HFFc6 (cell line): ENCODE data around the gene TAS2R4. TPM values are rescaled to one million over a fixed set of nuclear protein-coding genes. Genes with fewer than 3 reads are reported as not detected.
A peak's percentile ranks its signal among the peaks of the same experiment; 100 is the strongest.
"Not testable (repeated sequence)": the region's sequence is repeated elsewhere in the genome, so short reads cannot be mapped to it uniquely, and the experiment has no call there.

Source experiments
- DNase-seq: peaks from one replicate; pipeline ENCODE4 v3.0.0-alpha.2; 2018
- H3K27ac Mint-ChIP-seq: 2 replicates; pipeline ENCODE4 v1.8.0; 2020; ENCODE audit warnings: mild to moderate bottlenecking, mixed read lengths
- H3K27me3 Mint-ChIP-seq: 2 replicates; pipeline ENCODE4 v1.8.0; 2021; ENCODE audit warnings: mild to moderate bottlenecking, moderate library complexity, mixed read lengths; ENCODE audit not compliant: insufficient read depth
- H3K36me3 Mint-ChIP-seq: 2 replicates; pipeline ENCODE4 v1.8.0; 2021; ENCODE audit warnings: low read depth, mixed read lengths
- H3K4me1 Mint-ChIP-seq: 2 replicates; pipeline ENCODE4 v1.8.0; 2020; ENCODE audit warnings: low read depth, mixed read lengths
- H3K4me3 Mint-ChIP-seq: 2 replicates; pipeline ENCODE4 v1.8.0; 2020; ENCODE audit warnings: mild to moderate bottlenecking, moderate library complexity, mixed read lengths
- H3K9me3 Mint-ChIP-seq: 2 replicates; pipeline ENCODE4 v1.8.0; 2020; ENCODE audit warnings: mild to moderate bottlenecking, mixed read lengths
- total RNA-seq, 6 experiments: library from RNA; stranded (reverse); fragmentation: NEBNext Ultra II Directional; extraction: Animal tissue kit (Norgen Biotek cat#: 25700); gene quantifications; 2 replicates in 1 of 6; 3 replicates in 5 of 6; pipeline ENCODE4 v1.2.3, GENCODE V29; 2021
- TF ChIP-seq, protein P1 (sequence below): fragments of 200-600 bp; sonication (generic); IDR thresholded peaks from 2 replicates; pipeline ENCODE4 v1.5.0; 2021; ENCODE audit warnings: antibody characterized with exemption, mild to moderate bottlenecking

TAS2R4 gene
- total RNA-seq, 6 experiments from 2014 or later, result 0.07 to 0.12 (median 0.07) TPM; not detected in 3

DNA sequence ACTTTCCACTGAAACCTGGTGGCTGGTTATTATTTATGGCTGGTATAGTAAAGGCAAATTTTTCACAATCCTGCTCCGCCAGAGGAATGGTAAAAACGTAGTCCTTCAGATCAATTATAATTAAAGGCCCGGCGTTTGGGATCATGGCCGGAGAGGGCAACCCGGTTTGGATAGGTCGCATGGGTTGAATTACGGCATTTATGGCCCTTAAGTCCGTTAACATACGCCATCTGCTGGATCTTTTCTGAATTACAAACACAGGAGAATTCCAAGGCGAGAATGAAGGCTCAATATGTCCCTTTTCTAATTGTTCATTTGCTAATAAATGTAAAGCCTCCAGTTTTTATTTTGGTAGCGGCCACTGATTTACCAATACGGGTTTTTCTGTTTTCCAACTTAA is 23.8 kb upstream of the TAS2R4 start:
- Mint-ChIP-seq H3K9me3 (peaks cover 37% of the 10 kb centered on the region), H3K4me1 (no peaks in the 10 kb centered on the region), H3K36me3 (peaks cover 67% of the 10 kb centered on the region), H3K27me3 (no peaks in the 10 kb centered on the region), H3K4me3 (no peak overlapping the region), H3K27ac (no peak overlapping the region)
- TF ChIP-seq, protein P1, sequence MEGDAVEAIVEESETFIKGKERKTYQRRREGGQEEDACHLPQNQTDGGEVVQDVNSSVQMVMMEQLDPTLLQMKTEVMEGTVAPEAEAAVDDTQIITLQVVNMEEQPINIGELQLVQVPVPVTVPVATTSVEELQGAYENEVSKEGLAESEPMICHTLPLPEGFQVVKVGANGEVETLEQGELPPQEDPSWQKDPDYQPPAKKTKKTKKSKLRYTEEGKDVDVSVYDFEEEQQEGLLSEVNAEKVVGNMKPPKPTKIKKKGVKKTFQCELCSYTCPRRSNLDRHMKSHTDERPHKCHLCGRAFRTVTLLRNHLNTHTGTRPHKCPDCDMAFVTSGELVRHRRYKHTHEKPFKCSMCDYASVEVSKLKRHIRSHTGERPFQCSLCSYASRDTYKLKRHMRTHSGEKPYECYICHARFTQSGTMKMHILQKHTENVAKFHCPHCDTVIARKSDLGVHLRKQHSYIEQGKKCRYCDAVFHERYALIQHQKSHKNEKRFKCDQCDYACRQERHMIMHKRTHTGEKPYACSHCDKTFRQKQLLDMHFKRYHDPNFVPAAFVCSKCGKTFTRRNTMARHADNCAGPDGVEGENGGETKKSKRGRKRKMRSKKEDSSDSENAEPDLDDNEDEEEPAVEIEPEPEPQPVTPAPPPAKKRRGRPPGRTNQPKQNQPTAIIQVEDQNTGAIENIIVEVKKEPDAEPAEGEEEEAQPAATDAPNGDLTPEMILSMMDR, result peak; percentile 73
- no peak for DNase-seq

DNA sequence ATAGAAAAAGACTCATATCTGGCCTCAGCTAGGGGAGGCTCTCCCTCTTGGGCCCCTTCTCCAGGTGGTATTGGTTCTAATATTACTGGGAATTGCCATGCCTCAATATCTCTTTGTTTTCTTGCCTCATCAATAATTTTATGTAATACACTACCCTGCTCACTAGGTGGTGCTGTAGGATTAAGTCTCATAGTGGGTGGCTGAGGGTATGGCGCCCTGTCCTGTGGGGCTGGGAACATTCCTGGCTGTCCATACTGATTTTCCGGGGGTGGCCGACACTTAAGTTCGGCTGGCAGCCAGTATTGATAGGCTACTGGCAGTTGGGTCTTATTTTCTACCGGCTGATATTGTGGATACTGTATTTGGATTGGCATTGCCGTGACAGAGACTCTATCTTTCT is 21.5 kb upstream of the TAS2R4 start:
- Mint-ChIP-seq H3K9me3 (peaks cover 35% of the 10 kb centered on the region), H3K4me3 (no peak overlapping the region), H3K27me3 (no peaks in the 10 kb centered on the region), H3K27ac (no peak overlapping the region), H3K36me3 (peaks cover 59% of the 10 kb centered on the region), H3K4me1 (no peaks in the 10 kb centered on the region)
- peak; percentile 30 for DNase-seq
- TF ChIP-seq, protein P1, result peak; percentile 76

DNA sequence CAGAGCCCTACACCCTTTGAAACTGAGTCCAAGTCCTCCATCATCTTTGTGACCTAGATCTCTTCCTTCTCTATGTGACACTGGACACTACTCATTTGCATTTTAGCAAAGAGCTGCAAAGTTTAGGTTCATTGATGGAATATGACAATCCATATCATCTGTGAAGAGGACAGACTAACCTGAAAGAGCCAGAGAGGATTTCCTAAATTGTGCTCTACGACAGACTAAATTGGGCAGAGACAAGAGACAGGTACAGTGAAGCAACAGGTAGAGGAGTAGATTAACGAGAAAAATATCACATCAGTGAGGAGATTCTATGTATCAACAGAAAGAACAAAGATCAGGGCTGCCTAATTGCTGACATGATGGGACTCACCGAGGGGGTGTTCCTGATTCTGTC is 12.7 kb upstream of the TAS2R4 start, which contains the start of gene TAS2R3:
TSS of gene TAS2R3 (plus strand) at position 301 of the 400 bp plus-strand sequence. CDS start at position 363, 62 bp downstream.
- DNase-seq, result no peak
- no peaks in the 10 kb centered on the region for H3K9me3 Mint-ChIP-seq
- H3K4me1 Mint-ChIP-seq, result no peaks in the 10 kb centered on the region
- TF ChIP-seq, protein P1, result no peak
- H3K27ac Mint-ChIP-seq, result no peak within 1 kb of the TSS
- H3K4me3 Mint-ChIP-seq, result no peak within 1 kb of the TSS
- H3K36me3 Mint-ChIP-seq, result peaks cover 16% of the 10 kb centered on the region; the same call in 1 of the 2 replicates
- H3K27me3 Mint-ChIP-seq, result no peaks in the 10 kb centered on the region

DNA sequence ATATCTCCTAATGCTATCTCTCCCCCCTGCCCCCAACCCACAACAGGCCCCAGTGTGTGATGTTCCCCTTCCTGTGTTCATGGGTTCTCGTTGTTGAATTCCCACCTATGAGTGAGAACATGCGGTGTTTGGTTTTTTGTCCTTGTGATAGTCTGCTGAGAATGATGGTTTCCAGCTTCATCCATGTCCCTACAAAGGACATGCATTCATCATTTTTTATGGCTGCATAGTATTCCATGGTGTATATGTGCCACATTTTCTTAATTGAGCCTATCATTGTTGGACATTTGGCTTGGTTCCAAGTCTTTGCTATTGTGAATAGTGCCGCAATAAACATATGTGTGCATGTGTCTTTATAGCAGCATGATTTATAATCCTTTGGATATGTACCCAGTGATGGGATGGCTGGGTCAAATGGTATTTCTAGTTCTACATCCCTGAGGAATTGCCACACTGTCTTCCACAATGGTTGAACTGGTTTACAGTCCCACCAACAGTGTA is 6.3 kb upstream of the TAS2R4 start:
- not testable (repeated sequence) for H3K4me1 Mint-ChIP-seq, DNase-seq, H3K27ac Mint-ChIP-seq, H3K4me3 Mint-ChIP-seq, H3K9me3 Mint-ChIP-seq, H3K27me3 Mint-ChIP-seq, H3K36me3 Mint-ChIP-seq

DNA sequence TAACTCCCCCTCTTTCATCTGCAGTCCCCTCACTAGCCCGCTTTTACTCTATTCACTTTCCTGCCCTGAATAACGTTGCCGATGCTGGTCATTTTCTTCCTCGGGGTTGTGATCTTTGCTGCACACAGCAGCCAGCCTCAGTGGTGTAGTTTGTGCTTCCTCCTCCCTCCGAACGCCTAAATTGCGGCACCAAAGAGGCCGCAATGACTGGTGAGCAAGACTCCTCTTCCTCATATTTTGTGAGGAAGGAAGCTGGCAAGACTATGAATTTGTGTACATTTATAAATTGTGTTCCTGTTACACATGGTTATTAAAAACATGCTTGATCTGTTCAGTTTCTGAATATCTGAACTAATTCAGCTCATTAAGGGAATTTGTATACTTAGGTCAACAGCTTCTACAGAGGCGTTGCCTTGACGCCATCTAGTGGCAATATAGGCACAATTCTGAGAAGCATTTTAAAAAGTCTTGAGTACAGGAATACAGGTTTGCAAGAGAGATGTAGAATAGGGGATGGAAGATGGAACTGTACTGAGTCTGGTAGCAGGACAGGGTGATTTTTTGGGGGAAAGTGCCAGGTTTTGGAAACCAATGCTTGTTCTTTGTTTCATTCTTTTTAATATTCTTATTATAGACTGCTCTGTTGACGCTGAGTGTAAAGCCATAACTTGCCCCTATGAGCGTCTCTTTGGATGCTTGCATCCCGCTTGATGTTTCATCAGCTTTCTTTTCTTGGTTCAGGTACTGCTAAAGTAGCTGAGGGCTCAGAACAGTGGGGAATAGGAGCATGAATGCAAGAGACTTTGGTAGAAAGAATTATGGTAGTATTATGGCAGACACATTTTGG is 9.5 kb downstream of the TAS2R4 start:
- no peaks in the 10 kb centered on the region for H3K9me3 Mint-ChIP-seq
- H3K36me3 Mint-ChIP-seq, result no peaks in the 10 kb centered on the region
- no peak overlapping the region for H3K4me3 Mint-ChIP-seq
- no peaks in the 10 kb centered on the region for H3K4me1 Mint-ChIP-seq
- no peaks in the 10 kb centered on the region for H3K27me3 Mint-ChIP-seq
- H3K27ac Mint-ChIP-seq, result no peak overlapping the region
- DNase-seq, result peak; percentile 39
- TF ChIP-seq, protein P1, result peak; percentile 86

DNA sequence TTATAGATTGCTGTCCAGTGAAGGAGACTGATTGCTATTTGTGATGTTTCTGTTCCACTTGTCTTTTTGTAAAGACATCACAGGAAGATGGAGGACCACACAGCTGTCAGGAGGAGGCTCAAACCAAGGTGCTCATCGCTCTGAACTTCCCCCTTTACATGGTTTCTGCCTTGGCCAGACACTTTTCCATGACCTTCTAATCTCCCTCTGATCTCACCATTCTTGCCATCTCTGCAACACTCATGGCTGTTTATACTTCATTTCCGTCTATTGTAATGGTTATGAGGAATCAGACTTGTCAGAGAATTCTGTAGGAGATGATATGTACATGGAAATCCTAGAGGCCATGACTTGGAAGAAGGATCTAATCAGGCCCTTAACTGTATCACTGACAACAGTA is 11.8 kb downstream of the TAS2R4 start:
- no peaks in the 10 kb centered on the region for H3K27me3 Mint-ChIP-seq
- no peak overlapping the region for H3K27ac Mint-ChIP-seq
- H3K36me3 Mint-ChIP-seq, result no peaks in the 10 kb centered on the region
- no peak for DNase-seq
- no peaks in the 10 kb centered on the region for H3K4me1 Mint-ChIP-seq
- no peak overlapping the region for H3K4me3 Mint-ChIP-seq
- TF ChIP-seq, protein P1, result no peak
- H3K9me3 Mint-ChIP-seq, result no peaks in the 10 kb centered on the region
